ENCODE data around the gene TIGD4.

- TF ChIP-seq POLR2A (IDR thresholded peaks at IDR 0.05) (no peak), CTCF (IDR thresholded peaks at IDR 0.05) (no peak)
Observed at GRCh38 chr4:152734015-152734698, 45.4 kb downstream of the TIGD4 start.
